CD4-positive, alpha-beta T cell treated with Interleukin-21 for 1 hour (primary cell): ENCODE results near the gene BNC2.

ENCODE experiments used
- DNase-seq: peaks from one replicate; pipeline ENCODE4 v3.0.0-alpha.2; 2020

Gene BNC2

GRCh38 chr9:16431666-16432392 lies 438.6 kb downstream of the BNC2 start:
- DNase-seq, result no peak

GRCh38 chr9:16429671-16430070 lies 440.8 kb downstream of the BNC2 start:
- DNase-seq, result no peak

GRCh38 chr9:16427873-16428427 lies 442.5 kb downstream of the BNC2 start:
- DNase-seq, result no peak

- DNase-seq, result no peak
Observed at GRCh38 chr9:16426716-16427115, 443.8 kb downstream of the BNC2 start.

- no peak for DNase-seq
Observed at GRCh38 chr9:16425562-16426231, 444.8 kb downstream of the BNC2 start.

- DNase-seq, result no peak
Observed at GRCh38 chr9:16422114-16422513, 448.4 kb downstream of the BNC2 start.

GRCh38 chr9:16421532-16421931 lies 448.9 kb downstream of the BNC2 start:
- no peak for DNase-seq

GRCh38 chr9:16419124-16419523 lies 451.3 kb downstream of the BNC2 start:
- no peak for DNase-seq

GRCh38 chr9:16418721-16419120 lies 451.7 kb downstream of the BNC2 start:
- no peak for DNase-seq

- no peak for DNase-seq
Observed at GRCh38 chr9:16417749-16418148, 452.7 kb downstream of the BNC2 start.

GRCh38 chr9:16417161-16417560 lies 453.3 kb downstream of the BNC2 start:
- no peak for DNase-seq

GRCh38 chr9:16414451-16414850 lies 456.0 kb downstream of the BNC2 start:
- DNase-seq, result no peak

- no peak for DNase-seq
Observed at GRCh38 chr9:16413509-16414016, 456.9 kb downstream of the BNC2 start.

GRCh38 chr9:16412740-16413139 lies 457.7 kb downstream of the BNC2 start:
- no peak for DNase-seq

GRCh38 chr9:16411311-16411710 lies 459.2 kb downstream of the BNC2 start:
- DNase-seq, result no peak

- no peak for DNase-seq
Observed at GRCh38 chr9:16410601-16411280, 459.7 kb downstream of the BNC2 start.

GRCh38 chr9:16407617-16408016 lies 462.9 kb downstream of the BNC2 start:
- DNase-seq, result no peak

- DNase-seq, result no peak
Observed at GRCh38 chr9:16406526-16407225, 463.8 kb downstream of the BNC2 start.

- no peak for DNase-seq
Observed at GRCh38 chr9:16405421-16405820, 465.0 kb downstream of the BNC2 start.

GRCh38 chr9:16401701-16402100 lies 468.8 kb downstream of the BNC2 start:
- no peak for DNase-seq

- no peak for DNase-seq
Observed at GRCh38 chr9:16398691-16399090, 471.8 kb downstream of the BNC2 start.

- DNase-seq, result no peak
Observed at GRCh38 chr9:16396389-16396788, 474.1 kb downstream of the BNC2 start.

- DNase-seq, result no peak
Observed at GRCh38 chr9:16391369-16391768, 479.1 kb downstream of the BNC2 start.
